Left renal cortex interstitium (tissue), 4 donors: ENCODE results near the gene PHKA2. TPM values are rescaled to one million over a fixed set of nuclear protein-coding genes. Genes with fewer than 3 reads are reported as not detected.
"Not testable (repeated sequence)": the region's sequence is repeated elsewhere in the genome, so short reads cannot be mapped to it uniquely, and the experiment has no call there.

Experiments used
- DNase-seq, 4 donors: peaks; one replicate each; pipeline ENCODE4 v3.0.0-alpha.2; 2013; ENCODE audit warnings: low read depth in 4 of 4, low spot score in 2 of 4, missing footprints in 1 of 4
- polyA plus RNA-seq, 4 donors: library from polyadenylated mRNA; unstranded; fragments of 120-200 nt; gene quantifications; one replicate each; pipeline ENCODE4 v1.2.1, GENCODE V29; 2013; ENCODE audit not compliant: insufficient read length in 4 of 4

PHKA2 gene
- polyA plus RNA-seq, 4 donors = 33.3 to 52.8 (median 43.6) TPM

- no peak for DNase-seq
Observed at GRCh38 chrX:18873189-18873791, 110.6 kb downstream of the PHKA2 start.

- no peak for DNase-seq
Observed at GRCh38 chrX:18872621-18873020, 111.3 kb downstream of the PHKA2 start.

DNA sequence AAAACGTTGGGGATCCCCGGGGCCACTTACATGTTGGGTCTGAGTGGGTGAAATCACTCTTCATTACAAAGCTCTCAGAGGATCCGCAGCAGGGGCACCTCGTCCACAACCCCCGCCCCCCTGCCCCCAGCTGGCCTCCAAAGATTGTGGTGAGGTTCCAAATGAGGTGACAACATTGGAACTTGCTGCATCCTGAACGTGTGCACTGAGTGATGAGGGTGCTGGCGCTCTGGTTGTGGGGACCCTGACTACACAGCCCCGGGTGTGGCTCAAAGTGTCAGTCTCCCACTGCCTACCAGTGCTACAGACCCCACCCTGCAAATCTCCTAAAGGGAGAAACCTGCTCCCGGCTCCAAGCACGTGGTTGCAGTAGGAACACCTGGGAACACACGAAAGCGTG lies 111.9 kb downstream of the PHKA2 start:
- DNase-seq = no peak

DNA sequence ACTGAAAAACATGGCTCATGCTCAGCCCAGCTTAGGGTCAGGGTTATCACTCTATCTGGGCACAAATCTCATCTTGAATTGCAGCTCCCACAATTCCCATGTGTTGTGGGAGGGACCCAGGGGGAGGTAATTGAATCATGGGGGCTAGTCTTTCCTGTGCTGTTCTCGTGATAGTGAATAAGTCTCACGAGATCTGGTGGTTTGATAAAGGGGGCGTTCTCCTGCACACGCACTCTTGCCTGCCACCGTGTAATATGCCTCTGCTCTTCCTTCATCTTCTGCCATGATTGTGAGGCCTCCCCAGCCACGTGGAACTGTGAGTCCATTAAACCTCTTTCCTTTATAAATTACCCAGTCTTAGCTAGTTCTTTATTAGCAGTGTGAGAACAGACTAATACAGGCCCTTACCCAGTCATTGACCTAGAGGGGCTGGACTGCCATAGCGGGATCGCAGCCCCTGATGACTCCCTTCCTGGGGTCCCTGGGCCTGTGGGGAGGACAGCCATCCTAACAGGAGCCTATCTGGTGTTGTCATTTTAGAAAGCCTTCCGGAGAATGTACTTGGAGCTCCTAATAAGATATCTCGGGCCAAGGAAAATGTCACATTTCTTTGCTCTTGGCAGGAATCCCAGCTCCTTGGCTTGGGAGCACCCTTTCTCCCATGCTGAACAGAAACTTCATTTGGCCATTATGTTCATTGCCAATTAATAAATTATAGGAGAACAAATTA lies 112.6 kb downstream of the PHKA2 start:
- DNase-seq = no peak

DNA sequence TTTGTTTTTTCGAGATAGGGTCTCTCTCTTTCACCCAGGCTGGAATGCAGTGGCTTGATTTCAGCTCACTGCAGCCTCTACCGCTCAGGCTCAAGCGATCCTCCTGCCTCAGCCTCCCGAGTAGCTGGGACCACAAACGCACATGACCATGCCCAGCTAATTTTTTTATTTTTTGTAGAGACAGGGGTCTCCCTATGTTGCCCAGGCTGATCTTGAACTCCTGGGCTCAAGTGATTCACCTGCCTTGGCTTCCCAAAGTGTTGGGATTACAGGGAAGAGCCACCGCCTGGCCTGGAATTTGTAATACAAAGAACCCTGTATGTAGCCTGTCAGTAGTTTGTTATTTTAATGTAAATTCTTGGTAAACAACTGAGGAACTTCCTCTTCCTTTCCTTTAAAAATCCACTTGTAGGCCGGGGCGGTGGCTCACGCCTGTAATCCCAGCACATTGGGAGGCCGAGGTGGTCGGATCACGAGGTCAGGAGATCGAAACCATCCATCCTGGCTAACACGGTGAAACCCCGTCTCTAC lies 119.5 kb downstream of the PHKA2 start:
- no peak for DNase-seq

GRCh38 chrX:18861511-18861910 lies 122.4 kb downstream of the PHKA2 start:
- DNase-seq = peak in 2 of 4 donors; percentile 34 to 39

DNA sequence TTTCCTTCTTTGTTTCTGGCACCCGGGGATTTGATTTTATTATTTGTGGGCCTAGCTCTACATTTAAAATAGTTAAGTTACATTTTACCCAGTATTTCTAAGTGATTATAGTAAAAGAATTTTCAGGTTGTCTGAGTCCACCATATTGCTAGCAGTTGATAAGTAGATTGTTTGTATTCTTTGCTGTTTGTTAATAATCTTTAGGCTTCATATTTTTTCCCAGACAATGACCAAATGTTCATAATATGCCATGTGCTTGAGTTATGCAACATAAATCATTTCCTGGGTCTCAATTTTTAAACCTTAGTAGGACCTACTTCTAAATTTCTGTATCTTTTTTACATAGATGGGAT lies 127.3 kb downstream of the PHKA2 start:
- DNase-seq = no peak

- no peak for DNase-seq
Observed at GRCh38 chrX:18855919-18856644, 127.8 kb downstream of the PHKA2 start.

DNA sequence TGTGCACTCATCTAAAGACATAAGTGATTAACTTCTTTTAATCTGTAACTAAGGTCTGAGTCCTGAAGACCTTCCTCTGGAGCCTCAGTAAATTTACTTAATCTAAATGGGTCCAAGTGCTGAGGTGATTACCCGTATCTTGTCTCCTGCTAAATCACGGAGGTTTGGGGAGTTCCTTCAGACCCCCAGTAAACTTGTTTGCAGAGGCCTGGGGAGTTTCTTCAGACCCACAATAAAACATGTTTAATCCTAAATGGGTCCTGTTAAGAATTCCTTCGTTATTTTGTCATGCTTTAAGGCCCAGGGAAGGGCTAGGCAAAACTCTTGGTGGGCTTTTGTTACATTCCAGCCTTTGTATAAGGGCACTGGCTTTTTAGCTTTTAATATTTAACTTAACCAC lies 136.0 kb downstream of the PHKA2 start:
- DNase-seq = not testable (repeated sequence)

Other genes starting within 250 kb of the PHKA2 start
- 10 to 100 TPM; 12.2 to 20.0 (median 15.5) TPM for gene ADGRG2, start 138.4 kb upstream of the PHKA2 start, polyA plus RNA-seq